HG03097 (cell line): ENCODE results near the gene C1QTNF8.
"Not testable (repeated sequence)": the region's sequence is repeated elsewhere in the genome, so short reads cannot be mapped to it uniquely, and the experiment has no call there.

Experiments
- ATAC-seq: cut with Tn5 transposase; IDR thresholded peaks from one replicate; pipeline ENCODE4 v1.9.1; 2021; ENCODE audit not compliant: unreplicated experiment, low FRiP score

The C1QTNF8 gene

DNA sequence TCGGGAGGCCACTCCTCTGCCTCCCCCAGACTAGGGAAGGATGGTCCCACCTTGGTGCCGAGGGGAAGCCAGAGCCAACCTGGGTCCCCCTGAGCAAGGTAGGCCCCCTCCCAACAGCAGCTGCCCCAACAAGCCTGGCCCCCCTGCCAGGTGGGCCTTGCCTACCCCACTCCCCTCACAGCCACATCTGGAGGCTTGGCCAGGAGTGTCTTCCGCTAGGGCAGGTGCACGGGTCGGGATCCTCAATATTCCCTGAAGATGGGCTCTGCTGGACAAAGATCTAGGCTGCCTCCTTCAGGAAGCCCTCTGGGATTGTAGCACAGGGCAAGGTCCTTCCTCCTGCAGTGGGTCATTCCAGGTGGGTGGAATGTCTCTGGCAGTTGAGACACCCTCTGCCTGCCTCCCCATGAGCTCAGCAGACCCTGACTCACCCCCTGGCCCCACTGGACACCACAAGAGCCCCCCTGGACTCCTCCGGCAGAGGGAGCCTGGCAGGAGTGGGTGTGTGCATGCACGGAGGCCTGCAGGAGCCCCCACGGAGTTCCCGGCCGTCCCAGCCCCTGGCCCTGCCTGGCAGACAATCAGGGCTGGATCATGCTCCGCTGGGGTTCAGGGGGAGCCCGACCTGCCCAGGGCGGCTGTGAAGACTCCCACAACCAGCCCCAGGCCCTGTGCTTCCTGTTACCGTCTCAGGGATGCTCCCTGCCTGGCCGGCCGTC is 435 bp downstream of the C1QTNF8 start:
- ATAC-seq: no peak

DNA sequence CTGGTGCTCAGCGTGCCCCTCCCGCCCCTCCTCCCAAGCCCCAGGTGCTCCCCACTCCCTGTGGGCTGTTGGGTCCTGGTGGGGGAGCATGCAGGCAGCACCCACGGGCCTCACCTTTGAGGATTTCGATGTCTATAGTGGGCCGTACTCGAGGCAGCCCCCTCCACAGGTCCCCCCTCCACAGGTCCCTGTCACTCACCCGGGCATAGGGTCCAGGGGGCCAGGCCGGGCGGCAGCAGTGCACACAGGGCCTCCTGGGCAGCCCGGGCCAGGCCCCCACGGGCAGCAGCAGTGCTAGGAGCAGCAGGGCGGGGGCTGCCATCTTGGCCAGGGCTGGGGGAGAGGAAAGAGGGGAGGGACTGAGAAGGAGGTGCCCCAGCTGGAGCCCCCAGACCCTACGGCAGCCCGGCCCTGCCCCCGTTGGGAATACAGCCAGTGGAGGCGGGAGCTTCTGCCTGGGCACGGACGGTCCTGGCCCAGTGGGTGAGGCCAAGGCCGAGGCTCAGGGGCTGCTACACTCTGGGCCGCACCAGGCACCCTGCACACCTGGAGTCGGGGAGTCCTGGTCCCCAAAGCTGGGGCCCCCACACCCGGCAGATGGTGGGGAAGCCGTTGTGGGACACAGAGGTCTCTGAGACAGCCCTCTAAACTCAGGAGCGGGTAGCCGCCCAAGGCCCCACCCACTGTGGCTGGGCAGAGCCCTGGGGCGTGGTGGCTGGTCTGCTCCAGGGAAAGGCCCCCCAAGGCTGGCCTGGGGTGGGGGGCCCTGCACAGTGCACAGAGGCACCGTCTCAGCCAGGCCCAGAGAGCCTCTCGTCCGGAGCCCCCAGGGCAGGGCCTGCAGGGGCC is 1.2 kb downstream of the C1QTNF8 start:
- no peak for ATAC-seq

DNA sequence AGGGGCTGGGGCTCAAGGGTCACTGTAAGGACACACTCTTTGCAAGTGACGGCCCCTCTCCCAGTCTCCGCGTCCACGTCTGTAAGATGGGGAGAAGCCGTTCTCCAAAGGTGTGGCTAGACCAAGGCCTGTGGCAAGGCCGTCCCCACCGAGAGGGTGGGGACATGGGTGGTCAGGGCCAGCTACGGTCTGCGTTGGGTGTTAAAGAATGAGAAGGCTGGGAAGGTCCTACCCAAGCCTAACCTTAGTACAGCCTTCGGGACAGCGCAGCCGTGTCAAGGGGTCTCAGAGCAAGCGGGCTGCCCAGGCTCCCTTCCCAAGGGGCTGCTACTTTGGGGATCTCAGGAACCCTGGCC is 1.9 kb downstream of the C1QTNF8 start:
- no peak for ATAC-seq

DNA sequence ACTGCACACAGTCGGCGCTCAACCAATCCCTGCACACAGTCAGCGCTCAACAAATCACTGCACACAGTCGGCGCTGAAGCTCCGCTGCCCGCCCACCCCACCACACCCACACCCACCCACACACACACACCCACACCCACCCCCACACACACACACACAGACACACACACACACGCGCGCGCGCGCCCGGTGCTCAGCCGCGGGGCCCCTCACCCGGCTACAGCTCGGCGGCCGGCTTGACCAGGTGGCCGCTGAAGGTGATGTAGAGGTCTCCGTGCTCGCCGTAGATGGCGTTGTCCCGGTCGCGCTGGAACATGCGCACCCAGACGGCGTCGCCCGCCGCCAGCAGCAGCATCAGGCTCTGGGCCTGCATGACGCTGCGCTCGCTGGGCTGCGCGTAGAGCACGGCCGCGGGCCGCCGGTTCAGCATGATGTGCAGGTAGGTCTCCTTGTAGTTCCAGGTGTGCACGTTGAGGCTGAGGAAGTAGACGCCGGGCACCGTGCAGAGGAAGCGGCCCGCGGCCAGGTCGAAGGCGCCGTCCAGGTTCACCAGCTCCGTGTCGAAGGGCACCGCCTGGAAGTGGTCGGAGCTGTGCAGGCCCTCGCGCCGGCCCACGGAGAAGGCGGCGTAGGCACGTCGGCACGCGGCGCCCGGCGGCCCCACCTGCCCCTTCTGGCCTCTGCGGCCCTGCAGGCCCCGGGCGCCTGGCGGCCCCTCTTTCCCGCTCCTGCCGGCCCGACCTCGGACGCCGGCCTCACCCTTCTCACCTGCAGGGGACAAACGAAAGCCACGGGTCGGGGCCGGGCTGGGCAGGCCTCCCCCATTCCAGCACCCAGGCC is 2.5 kb downstream of the C1QTNF8 start:
- ATAC-seq: no peak

DNA sequence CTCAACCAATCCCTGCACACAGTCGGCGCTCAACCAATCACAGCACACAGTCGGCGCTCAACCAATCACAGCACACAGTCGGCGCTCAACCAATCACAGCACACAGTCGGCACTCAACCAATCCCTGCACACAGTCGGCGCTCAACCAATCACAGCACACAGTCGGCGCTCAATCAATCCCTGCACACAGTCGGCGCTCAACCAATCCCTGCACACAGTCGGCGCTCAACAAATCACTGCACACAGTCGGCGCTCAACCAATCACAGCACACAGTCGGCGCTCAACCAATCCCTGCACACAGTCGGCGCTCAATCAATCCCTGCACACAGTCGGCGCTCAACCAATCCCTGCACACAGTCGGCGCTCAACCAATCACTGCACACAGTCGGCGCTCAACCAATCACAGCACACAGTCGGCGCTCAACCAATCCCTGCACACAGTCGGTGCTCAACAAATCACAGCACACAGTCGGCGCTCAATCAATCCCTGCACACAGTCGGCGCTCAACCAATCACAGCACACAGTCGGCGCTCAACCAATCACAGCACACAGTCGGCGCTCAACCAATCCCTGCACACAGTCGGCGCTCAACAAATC is 3.3 kb downstream of the C1QTNF8 start:
- ATAC-seq: not testable (repeated sequence)

GRCh38 chr16:1091992-1092552 is 4.0 kb downstream of the C1QTNF8 start:
- no peak for ATAC-seq

GRCh38 chr16:1090620-1091587 is 5.1 kb downstream of the C1QTNF8 start:
- ATAC-seq: no peak

DNA sequence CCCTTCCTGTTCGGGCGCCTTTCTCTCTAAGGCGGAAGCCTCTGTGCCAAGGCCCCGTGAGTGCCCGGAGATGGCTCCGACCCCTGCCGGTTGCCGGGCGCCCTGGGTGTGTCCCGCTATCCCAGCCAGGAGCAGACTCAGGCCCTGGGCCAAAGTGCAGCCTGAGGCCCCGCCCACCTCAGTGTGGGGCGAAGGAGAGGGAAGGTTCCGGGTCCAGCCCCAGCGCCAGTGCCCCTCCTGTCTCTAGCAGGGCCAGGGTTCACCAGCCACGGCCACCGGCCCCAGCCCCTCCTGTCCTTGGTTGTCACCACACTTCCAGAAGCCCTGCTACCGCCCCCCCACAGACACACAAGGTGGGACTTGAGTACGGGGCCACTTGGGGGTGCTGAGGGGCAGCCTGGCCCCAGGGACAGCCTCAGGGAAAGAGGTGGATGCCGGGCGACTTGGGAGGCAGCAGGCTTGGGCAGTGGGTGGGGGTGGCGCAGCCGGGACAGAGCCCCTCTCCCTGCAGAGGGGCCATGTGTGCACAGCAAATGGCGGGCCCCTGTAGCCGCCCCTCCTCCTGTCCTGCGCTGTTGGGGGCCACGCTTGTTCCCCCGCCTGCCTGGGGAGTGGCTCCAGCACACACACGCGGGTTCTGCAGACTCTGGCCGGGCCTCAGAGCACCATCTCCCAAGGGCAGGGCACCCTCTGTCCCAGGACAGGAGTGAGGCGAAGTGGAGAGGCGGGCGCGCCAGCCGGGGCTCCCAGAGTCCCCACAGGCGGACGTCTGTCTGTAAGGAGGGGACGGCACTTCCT is 6.0 kb downstream of the C1QTNF8 start:
- no peak for ATAC-seq

DNA sequence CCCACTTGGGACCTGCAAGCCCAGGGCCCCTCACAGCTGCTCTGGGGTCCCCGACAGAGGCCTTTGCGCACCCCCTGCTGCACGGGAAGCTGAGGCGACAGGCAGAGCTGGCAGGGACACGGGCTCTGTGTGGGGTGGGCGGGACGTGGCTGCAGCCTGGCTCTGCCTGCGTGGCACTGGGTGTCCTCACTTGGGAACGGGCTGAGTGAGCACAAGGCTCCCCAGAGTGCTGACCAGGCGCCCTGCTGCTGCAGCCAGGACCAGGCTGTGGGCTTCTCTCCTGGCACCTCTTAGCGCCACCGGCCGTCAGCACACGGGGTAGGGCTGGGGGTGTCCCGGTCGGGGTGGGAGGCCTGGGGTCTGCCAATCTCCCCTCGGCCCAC is 6.6 kb downstream of the C1QTNF8 start:
- ATAC-seq: no peak

GRCh38 chr16:1088295-1089170 is 7.5 kb downstream of the C1QTNF8 start:
- ATAC-seq: no peak

DNA sequence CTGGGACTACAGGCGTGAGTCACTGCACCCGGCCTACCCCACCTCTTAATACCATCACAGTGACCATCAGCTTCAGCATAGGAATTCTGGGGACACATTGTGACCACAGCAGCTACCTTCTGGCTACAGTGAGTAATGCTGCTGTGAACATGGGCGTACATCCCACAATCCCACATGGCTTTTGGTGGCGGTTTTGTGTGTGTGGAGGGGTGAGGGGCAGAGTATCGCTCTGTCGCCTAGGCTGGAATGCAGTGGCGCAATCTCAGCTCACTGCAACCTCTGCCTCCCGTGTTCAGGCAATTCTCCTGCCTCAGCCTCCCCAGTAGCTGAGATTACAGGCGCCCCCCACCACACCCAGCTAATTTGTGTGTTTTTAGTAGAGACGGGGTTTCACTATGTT is 9.6 kb downstream of the C1QTNF8 start:
- ATAC-seq: not testable (repeated sequence)

DNA sequence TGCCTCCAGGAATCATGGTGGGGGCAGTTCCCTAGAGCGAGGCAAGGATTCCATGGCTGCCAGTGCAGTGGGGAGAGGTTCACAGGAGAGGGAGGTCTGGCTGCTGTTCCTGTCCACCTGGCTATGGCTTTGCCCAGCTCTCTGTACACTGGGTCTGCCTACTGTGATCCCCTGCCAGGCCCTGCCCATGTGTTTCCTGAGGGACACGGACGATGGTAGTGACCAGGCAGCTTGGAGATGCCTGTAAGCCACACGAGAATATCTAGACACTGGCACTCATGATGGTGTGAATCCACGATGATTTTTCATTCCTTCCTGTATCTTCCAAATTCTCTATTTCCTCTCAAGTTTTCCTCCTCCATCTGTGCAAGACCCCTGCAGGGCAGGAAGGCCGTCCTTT is 11.1 kb downstream of the C1QTNF8 start:
- ATAC-seq: no peak

GRCh38 chr16:1082952-1083675 is 12.9 kb downstream of the C1QTNF8 start:
- ATAC-seq: no peak

GRCh38 chr16:1082266-1082951 is 13.6 kb downstream of the C1QTNF8 start:
- ATAC-seq: no peak

DNA sequence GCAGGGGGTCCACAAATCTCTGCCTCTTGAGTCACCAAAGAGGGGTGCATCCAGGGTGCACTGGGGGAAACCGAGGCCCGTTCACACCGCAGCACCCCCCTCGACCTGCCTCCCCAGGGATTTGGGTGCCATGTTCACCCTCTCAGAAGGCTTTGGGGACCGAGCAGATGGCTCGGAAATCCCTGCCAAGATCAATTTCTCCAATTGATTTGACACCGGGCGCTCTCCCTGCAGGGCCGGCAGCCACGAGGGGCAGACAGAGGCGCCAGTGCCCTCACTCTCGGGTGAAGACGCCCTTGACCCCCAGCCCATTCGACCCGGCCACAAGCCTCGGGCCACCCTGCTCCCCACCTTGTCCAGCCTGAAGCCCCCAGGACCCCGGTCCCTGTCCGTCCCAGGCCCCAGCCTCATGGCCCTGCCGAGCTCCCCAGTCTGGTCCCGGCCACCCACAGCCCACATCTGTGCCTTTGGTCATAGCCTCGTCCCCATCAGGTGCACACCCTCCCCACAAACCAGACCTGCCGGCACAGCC is 14.2 kb downstream of the C1QTNF8 start:
- ATAC-seq: no peak
